Activated effector memory CD4-positive, alpha-beta T cell treated with Interleukin-2 at 50 U/mL for 16 hours (primary cell): ENCODE results near the gene PRPF6.
A peak's percentile ranks its signal among the peaks of the same experiment; 100 is the strongest.

Experiments
- DNase-seq: peaks from one replicate; pipeline ENCODE4 v3.0.0-alpha.2; 2020

Gene PRPF6, protein sequence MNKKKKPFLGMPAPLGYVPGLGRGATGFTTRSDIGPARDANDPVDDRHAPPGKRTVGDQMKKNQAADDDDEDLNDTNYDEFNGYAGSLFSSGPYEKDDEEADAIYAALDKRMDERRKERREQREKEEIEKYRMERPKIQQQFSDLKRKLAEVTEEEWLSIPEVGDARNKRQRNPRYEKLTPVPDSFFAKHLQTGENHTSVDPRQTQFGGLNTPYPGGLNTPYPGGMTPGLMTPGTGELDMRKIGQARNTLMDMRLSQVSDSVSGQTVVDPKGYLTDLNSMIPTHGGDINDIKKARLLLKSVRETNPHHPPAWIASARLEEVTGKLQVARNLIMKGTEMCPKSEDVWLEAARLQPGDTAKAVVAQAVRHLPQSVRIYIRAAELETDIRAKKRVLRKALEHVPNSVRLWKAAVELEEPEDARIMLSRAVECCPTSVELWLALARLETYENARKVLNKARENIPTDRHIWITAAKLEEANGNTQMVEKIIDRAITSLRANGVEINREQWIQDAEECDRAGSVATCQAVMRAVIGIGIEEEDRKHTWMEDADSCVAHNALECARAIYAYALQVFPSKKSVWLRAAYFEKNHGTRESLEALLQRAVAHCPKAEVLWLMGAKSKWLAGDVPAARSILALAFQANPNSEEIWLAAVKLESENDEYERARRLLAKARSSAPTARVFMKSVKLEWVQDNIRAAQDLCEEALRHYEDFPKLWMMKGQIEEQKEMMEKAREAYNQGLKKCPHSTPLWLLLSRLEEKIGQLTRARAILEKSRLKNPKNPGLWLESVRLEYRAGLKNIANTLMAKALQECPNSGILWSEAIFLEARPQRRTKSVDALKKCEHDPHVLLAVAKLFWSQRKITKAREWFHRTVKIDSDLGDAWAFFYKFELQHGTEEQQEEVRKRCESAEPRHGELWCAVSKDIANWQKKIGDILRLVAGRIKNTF

DNA sequence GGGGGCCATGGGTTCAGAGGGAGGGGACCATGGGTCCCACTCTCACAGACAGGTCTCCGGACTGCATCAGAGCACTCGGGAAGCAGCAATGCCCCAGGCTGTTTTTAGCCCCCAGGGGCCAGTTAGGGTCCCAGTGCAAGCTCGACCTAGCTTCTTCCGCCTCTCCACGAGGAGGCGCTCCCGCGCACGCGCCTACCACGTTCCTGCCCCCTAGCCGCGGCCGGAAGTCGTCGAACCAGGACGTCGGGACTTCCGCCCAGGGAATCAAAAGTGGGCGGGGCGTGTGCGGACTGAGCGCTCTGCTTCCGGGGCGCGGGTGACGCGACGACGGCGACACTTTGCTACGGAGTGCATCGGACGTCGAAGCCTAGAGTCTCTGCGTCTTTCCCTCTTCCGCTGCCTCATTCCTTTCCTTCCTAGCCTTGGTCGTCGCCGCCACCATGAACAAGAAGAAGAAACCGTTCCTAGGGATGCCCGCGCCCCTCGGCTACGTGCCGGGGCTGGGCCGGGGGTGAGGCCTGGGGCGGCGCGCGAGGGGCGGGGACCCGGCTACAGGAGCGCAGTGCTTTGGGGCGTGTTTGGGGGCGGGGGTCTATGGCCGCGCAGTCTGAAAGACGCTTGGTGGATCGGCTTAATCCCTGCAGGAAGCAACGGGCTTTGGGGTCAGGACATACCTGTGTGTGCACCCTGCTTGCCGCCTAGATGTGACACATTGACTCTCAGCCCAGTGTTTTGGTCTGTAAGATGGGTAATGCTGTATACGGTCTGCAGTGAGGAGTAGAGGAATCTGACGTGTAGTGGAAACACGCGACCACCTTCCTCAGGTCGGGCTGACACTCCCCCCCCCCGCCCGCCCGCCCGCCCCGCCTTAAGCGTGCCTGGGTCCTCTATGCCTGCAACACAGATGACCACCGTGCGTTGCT lies at the start of gene PRPF6:
PRPF6 (plus strand) TSS at position 327 of the 923 bp plus-strand sequence; CDS start at position 441, 114 bp downstream.
- peak; percentile 90 for DNase-seq

DNA sequence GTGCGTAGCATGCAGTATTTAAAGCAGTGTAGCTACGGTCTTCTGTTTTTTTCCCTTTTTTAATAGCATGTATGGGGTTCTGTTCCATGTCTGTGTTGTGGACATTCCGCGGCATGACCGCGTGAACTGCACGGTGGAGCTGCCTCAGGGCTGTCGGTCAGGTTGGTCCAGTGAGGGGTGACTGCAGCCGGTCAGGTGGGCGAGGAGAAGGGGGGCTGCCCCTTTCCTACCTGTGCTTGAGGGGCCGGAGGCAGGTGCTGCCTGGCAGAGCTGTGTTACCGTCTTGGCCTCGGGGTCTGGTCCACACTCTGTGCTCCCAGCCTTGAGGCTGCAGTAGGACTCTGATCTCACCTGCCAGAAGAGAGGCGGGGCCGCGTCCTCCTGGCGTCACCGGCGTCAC lies 49.2 kb upstream of the PRPF6 start:
- no peak for DNase-seq

DNA sequence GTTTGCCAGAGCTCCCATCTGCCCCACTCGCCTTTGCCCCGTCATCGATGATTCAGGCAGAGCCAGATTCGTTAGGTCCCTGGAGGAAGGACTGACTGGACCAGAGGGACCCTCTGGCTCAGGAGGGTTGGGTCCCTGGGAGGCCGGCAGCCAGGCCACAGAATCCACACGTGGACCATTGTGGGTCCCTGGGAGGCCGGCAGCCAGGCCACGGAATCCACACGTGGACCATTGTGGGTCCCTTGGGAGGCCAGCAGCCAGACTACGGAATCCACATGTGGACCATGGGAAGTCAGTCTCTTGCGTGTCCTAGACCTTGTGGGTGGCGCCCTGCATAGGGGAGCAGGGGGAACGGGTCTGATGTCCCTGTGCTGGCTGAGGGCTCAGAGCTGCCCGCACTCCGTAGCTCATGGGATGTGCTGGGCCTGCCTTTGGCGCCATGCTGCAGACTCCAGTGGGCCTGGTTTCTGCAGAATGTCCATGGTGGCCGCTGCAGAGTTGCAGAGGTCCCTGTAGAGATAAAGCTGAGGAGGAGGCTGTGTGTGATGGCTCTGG lies 48.2 kb upstream of the PRPF6 start:
- DNase-seq: no peak

DNA sequence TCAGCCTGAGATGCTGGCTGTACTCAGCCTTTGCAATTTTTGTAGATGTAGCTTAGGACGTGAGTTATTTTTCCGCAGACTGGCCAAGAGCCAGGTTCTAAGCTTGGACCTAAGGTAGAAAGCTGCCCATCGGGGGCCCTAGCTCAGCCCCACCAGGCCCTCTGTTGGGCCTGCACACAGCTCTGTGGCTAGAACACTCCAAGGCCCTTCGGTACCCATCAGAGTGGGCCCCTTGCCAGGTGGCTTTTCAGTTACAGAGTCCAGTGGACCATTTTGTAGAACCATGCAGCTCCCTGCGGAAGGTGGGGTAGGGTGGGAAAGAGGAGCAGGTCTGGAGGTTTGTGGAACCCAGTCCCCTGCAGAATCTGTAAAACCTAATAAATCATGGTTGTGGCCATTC lies 47.3 kb upstream of the PRPF6 start:
- DNase-seq: no peak

DNA sequence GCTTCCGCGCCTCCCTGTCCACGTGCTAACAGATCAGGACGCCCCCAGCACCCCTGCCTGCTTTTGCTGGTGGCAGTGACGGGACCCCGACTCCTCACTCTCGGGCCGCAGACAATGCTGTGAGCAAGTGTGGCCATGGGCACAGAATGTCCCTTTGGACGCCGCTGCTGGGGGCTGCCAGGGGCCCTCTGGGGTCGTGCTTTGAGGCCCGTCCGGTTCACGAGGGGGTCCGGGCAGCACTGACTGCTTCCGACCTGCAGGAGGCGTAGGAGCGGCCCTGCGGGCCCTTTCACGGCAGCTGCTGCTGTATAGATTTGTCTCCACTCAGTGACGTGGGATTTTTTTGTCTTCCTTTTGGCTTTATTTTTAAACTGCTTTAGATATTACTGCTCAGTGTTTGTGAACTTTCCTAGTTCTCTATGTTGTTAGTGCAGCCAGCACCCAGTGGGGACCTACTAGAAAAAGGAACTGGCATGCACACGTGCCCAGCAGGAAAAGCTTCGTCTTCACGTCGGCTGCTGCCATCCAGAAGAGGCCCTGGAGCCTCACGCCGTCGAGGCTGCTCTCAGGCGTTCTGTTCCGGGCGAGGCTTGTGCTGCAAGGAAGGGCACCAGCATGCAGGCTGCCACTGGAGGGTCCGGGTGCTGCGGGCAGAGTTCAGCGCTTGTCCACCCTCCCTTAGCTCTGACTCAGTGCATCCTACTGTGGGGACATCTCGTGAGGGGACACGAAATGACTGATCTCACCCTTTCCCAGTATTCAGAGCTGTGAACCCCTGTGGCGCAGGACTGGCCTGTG lies 46.5 kb upstream of the PRPF6 start:
- DNase-seq: no peak

DNA sequence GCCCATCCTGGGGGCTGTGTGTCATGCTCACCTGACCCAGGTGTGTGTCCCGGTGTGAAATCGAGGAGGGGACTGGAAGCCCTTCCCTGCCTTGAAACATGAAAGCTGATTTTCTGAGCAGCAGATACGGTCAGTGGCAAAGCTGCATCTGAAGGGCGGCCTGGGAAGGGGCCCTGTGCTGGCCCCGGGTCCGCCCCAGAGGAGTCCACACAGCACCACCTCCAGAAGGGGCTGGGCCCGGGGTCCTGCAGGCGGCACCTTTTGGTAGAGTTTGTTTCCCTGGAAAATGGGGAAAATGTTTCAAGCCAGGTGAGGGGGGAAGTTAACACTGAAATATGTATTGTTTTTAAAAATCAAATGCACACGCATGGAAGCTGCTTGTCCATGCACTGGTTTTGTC lies 45.5 kb upstream of the PRPF6 start:
- DNase-seq: no peak

DNA sequence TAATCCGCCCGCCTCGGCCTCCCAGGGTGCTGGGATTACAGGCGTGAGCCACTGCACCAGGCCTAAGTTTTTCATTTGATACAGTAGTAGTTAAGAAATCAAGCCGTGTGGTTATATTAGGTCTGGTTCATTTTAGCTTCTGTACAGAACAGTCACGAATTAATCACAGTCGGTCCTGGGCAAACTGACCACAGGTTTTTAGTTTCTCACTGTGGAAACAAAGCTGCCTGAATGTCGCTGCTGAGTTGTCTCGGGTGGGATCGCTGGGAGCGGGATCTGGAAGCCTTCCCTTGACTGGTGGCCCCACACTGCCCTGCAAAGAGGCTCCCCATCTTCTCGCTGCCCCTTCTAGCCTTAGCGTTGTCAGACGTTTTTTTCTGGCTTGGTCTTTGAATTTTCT lies 43.3 kb upstream of the PRPF6 start:
- no peak for DNase-seq

DNA sequence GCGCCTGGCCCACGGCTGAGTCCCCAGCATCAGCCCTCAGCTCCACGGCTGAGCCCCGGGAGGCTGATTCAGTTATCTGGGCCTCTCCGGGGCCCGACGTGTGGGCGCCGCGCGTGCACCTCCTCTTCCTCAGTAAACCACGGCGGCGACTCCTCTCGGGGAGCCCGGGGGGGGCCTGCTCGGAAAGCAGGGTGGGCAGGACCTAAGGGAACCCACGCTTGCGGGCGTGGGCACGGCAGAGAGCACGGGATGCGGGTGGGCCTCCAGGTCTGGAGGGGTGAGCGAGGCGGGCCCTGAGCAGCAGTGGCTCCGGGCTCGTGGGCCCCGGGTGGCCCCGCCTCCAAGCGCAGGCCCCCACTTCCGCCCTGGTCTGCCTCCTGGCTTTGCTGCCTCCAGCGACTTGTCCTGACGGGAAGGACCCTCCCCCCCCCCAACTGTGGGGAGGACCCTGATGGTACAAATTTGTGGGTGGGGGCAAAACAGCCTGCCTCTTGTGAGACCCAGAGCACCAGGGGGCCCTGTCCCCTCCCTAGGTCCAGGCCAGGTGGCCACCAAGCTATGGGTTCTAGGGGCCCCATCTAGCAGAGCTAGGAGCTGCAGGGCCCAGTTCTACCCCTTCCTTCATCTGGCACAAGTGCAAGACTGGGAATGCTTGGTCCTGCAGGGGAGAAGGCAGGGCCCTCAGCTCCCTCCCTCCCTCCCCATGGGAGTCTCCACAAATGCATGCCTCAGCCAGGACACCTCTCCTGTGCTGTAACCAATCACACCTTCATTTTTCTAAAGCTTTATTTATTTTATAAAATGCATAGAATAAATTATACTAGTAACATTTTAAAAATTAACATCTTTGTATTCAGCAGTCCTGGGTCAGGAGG lies 41.6 kb upstream of the PRPF6 start:
- DNase-seq: no peak

DNA sequence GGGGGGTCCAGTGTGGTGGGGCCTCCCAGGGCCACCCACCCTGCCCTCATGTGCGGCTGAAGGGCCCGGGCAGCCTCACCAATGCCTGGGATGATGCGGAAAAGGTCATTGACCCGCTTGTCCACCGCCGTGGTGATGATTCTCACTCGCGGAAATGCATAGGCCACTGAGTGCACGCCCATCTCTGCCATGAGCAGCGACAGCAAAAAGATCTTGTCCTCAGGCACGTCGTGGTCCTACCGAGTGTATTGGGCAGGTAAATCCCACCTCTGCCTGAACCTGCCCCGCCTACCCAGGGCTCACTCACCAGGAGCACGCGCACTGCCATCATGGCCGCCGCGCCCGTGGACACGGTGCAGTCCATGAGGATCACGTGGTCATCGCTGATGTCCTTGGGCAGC lies 40.9 kb upstream of the PRPF6 start:
- DNase-seq: no peak

DNA sequence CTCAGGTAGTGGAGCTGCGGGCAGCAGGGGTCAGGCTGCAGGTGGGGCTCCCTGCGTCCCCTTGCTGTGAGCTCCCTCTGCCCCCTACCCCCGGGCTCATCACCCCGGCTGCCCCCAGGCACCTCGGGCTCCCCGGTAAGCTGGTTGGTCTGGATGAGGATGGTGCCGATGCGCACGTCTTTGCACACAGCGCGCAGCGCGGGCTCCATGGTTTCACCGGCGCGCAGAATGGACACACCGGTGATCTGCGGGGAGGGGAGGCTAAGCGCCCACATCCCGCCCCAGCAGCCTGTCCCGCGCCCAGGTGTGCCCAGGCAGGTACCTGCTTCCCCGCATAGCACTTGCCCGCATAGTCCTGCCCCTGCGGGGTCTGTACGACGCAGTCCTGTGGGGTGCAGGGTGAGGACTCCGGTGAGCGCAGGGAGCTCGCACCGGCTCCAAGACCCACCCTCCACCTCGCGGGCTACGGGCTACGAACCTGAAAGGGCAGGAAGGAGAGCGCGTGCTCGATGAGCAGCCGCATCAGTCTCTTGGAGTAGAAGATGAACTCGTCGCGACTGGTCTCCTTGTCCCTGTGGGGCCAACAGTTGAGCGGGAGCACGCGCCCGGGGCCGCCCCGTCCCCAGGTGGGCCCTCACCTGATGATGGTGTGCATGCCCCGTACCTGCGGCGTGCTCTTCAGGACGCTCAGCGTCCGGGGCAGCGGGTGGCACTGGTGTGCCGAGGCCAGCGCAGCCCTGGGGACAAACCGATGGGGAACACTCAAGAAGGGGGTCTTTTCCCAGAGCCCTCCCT lies 40.3 kb upstream of the PRPF6 start:
- DNase-seq: no peak

DNA sequence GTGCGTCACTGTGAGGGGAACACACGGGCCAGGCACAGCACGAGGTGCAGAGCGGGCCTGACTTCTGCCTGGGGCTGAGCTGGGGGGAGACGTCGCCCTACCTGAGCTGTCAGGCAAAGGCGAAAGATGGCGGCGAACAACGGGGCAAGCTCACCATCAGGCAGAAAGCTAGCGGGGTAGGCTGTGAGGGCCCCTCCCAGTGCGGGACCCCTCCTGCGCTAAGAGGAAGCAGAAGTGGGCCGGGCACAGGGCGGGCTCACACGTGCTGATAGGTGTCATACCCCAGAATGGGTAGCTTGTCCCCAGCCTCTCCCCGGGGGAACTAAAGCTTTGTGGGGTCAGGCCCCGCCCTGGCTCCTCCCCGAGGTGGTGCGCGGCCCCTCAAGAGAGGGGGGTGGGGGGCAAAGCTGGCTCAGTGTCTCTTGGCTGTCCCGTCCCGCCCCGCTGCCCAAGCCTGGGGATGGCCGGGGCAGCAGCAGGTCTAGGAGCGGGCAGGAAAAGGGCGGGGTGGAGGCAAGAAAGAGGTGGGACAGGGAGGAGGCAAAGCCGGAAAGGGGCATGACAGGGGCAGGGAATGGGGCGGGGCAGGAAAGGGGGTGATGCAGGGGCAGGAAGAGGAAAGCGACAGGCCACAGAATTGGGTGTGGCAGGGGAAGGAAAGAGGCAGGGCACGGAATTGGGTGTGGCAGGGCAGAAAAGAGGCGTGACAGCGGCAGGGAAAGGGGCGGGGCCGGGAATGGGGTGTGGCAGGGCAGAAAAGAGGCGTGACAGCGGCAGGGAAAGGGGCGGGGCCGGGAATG lies 39.5 kb upstream of the PRPF6 start:
- peak; percentile 80 for DNase-seq

DNA sequence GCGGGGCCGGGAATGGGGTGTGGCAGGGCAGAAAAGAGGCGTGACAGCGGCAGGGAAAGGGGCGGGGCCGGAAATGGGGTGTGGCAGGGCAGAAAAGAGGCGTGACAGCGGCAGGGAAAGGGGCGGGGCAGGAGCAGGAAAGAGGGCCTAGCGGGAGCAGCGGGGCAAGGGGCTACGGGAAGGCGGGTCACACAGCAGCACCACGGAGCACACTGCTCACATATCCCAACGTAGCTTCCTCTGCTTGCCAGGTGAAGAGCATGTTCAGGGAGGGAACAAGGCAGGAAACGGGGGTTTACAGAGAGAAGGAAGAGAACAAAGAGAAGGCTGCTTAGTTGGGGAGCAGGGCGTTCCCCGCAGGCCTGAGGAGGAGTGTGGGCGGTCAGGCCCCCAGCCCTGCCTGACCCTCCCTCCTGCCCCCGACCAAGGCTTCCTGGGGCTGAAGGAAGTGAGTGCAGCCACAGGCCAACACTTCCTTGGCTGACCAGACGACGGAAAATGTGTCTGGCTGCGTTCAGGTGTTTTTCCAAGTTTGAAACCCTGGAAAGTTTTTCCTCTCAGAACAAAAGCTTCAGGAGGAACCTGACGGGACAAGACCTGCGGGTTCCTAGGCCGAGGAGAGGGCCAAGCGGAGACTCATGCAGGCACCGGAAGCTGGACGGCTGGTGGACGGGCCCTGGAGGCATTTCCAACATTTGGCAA lies 38.5 kb upstream of the PRPF6 start:
- peak; percentile 39 for DNase-seq

DNA sequence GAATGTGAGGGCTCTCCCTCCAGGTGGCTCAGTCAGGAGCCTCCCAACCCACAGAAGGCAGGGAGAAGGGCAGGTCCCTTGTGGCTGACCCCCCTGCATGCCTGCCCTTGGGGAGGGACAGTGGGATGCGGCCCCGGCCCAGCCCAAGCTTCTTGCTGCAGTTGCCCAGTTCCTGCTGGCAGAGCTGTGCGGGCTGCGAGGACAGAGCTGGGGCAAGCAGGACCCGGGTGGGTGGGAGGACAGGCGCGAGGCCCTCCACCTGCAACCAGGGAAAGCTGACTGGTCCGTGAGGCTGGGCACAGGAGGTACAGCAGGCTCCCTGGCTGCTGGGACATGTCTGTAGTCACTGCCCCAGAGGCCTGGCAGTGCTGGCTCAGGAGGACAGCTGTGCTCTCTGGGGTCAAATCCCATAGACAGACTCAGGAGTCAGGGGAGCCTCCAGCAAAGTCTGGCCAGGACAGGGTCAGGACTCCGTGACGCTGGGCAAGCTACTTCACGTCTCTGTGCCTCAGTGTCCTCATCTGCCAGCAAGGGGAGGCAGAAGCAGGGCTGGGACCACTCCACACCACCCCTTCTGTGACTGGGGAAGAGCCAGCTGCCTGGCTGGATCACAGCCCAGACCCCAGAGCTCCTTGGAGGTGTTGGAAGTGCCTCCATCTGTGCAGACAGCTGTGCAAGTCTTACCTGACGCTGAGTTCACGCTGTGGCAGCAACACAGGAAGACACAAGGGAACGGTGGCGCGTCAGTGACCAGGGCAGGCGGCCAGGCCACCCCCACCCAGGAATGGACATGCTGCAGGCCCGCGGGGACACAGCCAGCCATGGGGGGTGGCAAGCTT lies 37.7 kb upstream of the PRPF6 start:
- no peak for DNase-seq

DNA sequence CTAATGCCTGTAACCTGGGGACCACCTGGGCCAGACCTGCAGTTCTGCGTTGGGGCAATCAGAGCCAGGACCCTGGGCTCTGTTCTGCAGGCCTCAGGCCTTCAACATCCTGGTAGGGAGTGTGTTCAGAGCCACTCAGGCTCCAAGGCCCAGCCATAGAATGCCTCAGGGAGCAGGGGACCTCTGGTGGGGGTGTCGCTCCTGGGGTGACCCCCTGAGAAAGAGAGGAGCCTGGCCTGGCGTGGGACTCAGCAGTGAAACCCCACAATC lies 37.2 kb upstream of the PRPF6 start:
- DNase-seq: no peak

DNA sequence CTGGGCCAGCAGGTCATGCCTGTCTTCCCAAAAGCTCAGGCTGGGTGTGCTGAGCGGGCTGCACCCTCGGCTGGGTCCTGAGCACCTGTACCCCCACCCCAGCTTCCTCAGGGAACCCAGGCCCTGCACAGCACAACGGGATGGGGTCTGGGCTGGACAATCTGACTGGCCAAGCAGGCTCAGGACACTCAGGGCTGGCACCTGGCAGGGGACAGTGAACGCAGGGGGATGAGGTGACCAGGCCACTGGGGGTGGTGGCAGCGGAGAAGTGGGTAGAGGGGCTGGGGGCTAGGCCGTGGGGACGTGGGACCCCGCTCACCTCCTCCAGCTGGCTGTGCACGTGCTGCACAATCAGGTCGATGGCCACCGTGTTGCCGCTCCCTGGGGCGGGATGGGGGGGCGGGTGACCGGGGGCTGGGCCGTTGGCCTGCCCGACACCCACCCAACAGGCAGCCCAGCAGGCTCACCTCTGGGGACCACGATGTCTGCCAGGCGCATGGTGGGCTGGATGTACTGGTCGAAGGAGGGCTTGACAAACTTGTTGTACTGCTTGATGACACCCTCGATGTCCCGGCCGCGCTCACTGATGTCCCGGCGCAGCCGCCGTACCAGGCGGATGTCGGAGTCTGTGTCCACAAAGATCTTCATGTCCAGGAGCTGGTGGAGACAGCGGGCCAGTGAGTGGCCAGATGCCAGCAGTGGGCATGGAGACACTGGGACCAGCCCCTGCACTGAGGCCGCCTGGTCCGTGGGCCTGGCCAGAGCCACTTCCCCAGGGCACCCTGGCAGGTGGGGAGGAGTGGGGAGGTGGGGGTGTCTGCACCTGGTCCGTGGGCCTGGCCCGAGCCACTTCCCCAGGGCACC lies 36.6 kb upstream of the PRPF6 start:
- DNase-seq: no peak

DNA sequence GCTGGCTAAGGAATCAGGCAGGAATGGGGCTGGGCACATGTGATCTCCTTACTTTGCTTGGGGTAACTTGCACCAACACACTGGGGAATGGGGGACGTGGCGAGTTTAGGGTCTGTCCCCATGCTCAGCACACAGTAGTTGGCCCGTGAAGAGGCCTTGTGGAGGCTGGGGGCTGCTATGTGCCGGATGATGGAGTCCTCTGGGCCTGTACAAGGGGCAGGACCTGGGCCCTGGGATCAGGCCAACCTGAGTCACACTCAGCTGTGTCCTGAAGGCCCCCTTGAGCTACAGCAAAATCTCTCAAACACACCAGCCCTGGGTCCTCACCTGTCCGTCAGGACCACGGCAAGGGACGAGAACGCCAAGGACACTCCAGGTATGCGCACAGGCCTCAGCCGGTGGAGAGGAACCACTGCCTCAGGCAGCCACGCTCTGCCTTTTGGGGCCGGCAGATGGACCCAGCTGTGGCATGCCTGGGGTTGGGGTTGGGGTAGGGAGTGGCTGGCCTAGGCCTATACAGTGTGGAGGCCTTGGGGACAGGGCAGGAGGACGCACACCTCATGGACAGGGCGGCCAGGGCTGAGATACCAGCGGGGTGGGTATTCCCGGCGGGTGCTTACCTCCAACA lies 35.8 kb upstream of the PRPF6 start:
- no peak for DNase-seq
